ENCODE measurements around the gene JAK2. TPM values are rescaled to one million over a fixed set of nuclear protein-coding genes. Genes with fewer than 3 reads are reported as not detected.

JAK2 gene
- total RNA-seq, 1 donor from 2014 or later = 15.8 TPM

DNA sequence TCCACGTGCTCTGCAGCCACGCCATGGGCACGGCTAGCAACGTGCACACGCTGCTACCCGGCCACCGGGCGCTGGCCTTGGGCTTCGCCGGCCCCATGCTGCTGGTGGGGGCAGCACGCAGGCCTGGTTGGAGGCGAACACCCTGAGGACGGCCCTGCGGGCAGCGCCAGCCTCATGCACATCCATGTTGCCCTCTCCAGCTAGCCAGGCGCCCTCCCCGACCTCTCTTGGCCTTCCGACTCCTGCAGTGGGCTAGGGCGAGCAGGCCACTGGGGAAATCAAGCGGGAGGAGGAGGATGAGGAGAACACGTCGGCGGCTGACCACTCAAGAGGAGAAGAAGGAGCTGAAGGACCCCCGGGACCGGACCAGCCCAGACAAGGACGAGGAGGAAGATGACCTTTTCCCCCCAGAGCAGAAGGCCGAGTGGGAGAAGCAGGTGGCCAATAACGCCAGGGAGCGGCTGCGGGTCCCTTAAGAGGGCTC is 127.1 kb downstream of the JAK2 start:
- H3K4me3 Mint-ChIP-seq (ENCODE audit: unreplicated experiment) = no peak overlapping the region

GRCh38 chr9:5112646-5113045 is 127.6 kb downstream of the JAK2 start:
- Mint-ChIP-seq H3K36me3 (ENCODE audit: low read depth) (peaks cover 19% of the 10 kb centered on the region), H3K4me1 (ENCODE audit: low read depth) (no peaks in the 10 kb centered on the region), H3K4me3 (ENCODE audit: unreplicated experiment) (no peak overlapping the region), H3K9me3 (ENCODE audit: low read depth) (peaks cover 8% of the 10 kb centered on the region), H3K27ac (ENCODE audit: unreplicated experiment) (no peak overlapping the region), H3K27me3 (ENCODE audit: low read depth) (no peaks in the 10 kb centered on the region)
- DNase-seq (ENCODE audit: low spot score) = peak; percentile 80
- TF ChIP-seq, protein P1, sequence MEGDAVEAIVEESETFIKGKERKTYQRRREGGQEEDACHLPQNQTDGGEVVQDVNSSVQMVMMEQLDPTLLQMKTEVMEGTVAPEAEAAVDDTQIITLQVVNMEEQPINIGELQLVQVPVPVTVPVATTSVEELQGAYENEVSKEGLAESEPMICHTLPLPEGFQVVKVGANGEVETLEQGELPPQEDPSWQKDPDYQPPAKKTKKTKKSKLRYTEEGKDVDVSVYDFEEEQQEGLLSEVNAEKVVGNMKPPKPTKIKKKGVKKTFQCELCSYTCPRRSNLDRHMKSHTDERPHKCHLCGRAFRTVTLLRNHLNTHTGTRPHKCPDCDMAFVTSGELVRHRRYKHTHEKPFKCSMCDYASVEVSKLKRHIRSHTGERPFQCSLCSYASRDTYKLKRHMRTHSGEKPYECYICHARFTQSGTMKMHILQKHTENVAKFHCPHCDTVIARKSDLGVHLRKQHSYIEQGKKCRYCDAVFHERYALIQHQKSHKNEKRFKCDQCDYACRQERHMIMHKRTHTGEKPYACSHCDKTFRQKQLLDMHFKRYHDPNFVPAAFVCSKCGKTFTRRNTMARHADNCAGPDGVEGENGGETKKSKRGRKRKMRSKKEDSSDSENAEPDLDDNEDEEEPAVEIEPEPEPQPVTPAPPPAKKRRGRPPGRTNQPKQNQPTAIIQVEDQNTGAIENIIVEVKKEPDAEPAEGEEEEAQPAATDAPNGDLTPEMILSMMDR (IDR thresholded peaks at IDR 0.05) = no peak

More for the DNA sequence above, 127.1 kb downstream of the JAK2 start:
- TF ChIP-seq, protein P1 (IDR thresholded peaks at IDR 0.05) = no peak
- H3K36me3 Mint-ChIP-seq (ENCODE audit: low read depth) = peaks cover 20% of the 10 kb centered on the region
- no peak overlapping the region for H3K27ac Mint-ChIP-seq (ENCODE audit: unreplicated experiment)
- H3K9me3 Mint-ChIP-seq (ENCODE audit: low read depth) = peaks cover 8% of the 10 kb centered on the region
- H3K27me3 Mint-ChIP-seq (ENCODE audit: low read depth) = no peaks in the 10 kb centered on the region
- peak; percentile 88 for DNase-seq (ENCODE audit: low spot score)
- H3K4me1 Mint-ChIP-seq (ENCODE audit: low read depth) = no peaks in the 10 kb centered on the region

- Mint-ChIP-seq H3K27ac (ENCODE audit: unreplicated experiment) (no peak overlapping the region), H3K27me3 (ENCODE audit: low read depth) (no peaks in the 10 kb centered on the region), H3K4me1 (ENCODE audit: low read depth) (no peaks in the 10 kb centered on the region), H3K9me3 (ENCODE audit: low read depth) (peaks cover 8% of the 10 kb centered on the region), H3K4me3 (ENCODE audit: unreplicated experiment) (no peak overlapping the region), H3K36me3 (ENCODE audit: low read depth) (peaks cover 19% of the 10 kb centered on the region)
- TF ChIP-seq, protein P1 (IDR thresholded peaks at IDR 0.05) = no peak
- DNase-seq (ENCODE audit: low spot score) = peak; percentile 87
Measured at GRCh38 chr9:5113523-5113922, 128.5 kb downstream of the JAK2 start.

GRCh38 chr9:5113994-5114748 is 129.1 kb downstream of the JAK2 start:
- peak; percentile 86 for DNase-seq (ENCODE audit: low spot score)
- TF ChIP-seq, protein P1 (IDR thresholded peaks at IDR 0.05) = no peak
- Mint-ChIP-seq H3K36me3 (ENCODE audit: low read depth) (peaks cover 19% of the 10 kb centered on the region), H3K4me3 (ENCODE audit: unreplicated experiment) (no peak overlapping the region), H3K27ac (ENCODE audit: unreplicated experiment) (no peak overlapping the region), H3K9me3 (ENCODE audit: low read depth) (peaks cover 8% of the 10 kb centered on the region), H3K4me1 (ENCODE audit: low read depth) (no peaks in the 10 kb centered on the region), H3K27me3 (ENCODE audit: low read depth) (no peaks in the 10 kb centered on the region)

- Mint-ChIP-seq H3K27me3 (ENCODE audit: low read depth) (no peaks in the 10 kb centered on the region), H3K36me3 (ENCODE audit: low read depth) (peaks cover 21% of the 10 kb centered on the region), H3K9me3 (ENCODE audit: low read depth) (peaks cover 3% of the 10 kb centered on the region), H3K27ac (ENCODE audit: unreplicated experiment) (no peak overlapping the region), H3K4me1 (ENCODE audit: low read depth) (no peaks in the 10 kb centered on the region), H3K4me3 (ENCODE audit: unreplicated experiment) (no peak overlapping the region)
- TF ChIP-seq, protein P1 (IDR thresholded peaks at IDR 0.05) = no peak
- no peak for DNase-seq (ENCODE audit: low spot score)
Measured at GRCh38 chr9:5122116-5122515, 137.0 kb downstream of the JAK2 start.
